GM12892 (cell line): Measurements from ENCODE around the gene PTPRN2.

Experiments used
- POLR2AphosphoS5 ChIP-seq: IDR thresholded peaks from 2 replicates; pipeline ENCODE4 v1.6.1; 2011; ENCODE audit warnings: low read depth, low read length, control low read depth
- TAF1 ChIP-seq: IDR thresholded peaks from 2 replicates; pipeline ENCODE4 v1.6.1; 2011; ENCODE audit warnings: low read depth, mild to moderate bottlenecking, control low read depth, low read length, borderline replicate concordance

- no peak for TF ChIP-seq TAF1
- no peak for TF ChIP-seq POLR2AphosphoS5
Measured at GRCh38 chr7:158396301-158396905, 191.2 kb downstream of the PTPRN2 start.
